Stimulated activated CD8-positive, alpha-beta memory T cell treated with anti-CD3 and anti-CD28 coated beads, Interleukin-7, amount 100 ng/mL, for 24 hours (primary cell): ENCODE results near the gene COL11A1.
"Not testable (repeated sequence)": the region's sequence is repeated elsewhere in the genome, so short reads cannot be mapped to it uniquely, and the experiment has no call there.

Experiments used
- DNase-seq: peaks from one replicate; pipeline ENCODE4 v3.0.0-alpha.2; 2020; ENCODE audit warnings: low read depth

Gene COL11A1

DNA sequence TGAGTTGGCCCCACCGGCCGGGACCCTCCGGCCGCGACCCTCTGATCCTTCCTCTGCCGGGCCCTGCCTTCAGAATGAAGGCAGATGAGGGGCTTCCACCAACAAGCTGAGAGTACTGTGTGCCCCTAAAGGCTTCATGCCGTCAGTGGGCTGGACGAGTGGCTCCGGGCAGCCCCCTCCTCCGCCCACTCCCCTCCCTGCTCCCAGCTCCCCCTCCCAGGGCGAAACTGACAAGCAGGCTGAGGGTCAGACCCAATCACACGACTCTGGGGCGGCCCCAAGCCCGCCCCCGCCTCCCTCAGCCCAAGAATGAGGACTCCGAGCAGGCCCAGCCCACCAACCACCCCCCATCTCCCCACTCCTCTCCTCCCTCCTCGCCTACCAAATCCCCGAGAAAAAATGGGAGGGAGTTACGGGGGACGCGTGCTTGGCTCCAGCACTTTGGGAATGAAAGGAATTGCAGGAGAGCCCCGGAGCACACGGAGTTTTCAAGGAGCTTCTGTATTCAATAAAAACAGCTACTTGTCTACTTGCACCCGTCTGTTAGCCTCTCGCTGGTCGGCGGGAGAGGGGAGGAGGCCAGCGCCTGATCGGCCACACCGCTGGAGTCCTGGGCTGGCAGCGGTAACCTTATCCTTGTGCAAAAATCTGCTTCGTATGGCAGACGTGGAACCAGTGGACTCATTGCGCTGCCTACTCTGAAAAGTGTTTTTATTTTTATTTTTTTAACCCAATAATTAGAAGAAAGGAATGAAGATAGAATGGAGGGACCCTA lies at the start of gene COL11A1:
Gene COL11A1, minus strand, starts transcription at position 147 of the 775 bp plus-strand sequence. CDS start 344 bp downstream, outside the sequence.
- DNase-seq = no peak

DNA sequence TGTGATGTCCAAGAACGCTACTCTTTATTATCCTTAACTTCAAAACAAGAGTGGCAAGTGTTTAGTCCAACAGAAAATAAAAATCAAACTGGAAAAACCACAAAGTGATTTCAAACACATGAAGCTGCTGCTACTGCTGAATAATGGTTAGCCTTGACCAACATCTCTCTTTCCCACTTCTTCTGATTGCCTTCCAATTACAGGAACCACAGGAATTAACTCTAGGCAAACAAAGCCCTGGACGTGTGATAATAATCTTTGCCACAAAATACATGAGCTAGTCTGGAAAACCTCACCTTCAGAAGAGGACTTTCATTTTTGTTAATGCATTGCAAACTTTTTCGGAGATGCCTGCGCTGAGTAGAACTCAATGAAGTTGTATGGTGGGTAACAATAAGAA lies 48.6 kb upstream of the COL11A1 start:
- DNase-seq = no peak

DNA sequence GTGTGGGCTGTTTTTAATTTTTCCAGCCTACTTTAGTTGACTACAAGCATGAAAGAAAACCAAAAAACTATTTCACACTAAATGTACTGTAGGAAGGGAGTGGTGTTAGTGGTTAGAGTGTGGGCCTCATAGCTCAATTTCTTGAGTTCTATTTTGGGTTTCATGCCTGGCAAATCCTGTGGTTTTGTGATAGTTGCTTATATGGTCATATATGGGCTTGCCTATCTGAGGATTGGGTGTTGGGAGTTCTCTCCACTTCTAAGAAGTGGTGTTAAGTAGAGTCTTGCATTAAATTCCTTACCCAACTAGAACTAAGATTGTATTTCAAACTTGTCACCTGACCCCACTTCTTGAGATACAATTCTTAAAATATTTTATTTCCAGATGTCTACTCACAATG lies 37.8 kb upstream of the COL11A1 start:
- no peak for DNase-seq

DNA sequence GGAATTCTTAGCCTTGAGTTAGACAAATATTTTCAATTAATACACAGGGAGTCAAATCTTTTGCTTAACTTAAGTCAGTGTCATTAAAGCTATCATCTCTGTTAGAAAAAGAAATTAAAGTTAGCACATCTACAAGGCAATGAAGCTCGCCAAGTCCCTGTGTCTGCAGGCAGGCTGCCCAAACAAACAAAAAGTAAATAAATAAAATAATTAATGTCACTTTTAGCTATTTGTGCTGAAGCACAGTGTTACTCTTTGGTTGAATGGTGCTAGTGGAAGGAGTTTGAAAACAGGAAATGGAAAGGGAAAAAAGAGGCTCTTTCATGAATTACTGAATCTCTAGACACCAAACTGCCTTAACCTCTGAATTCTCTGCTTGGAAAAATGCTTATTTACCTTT lies 37.1 kb upstream of the COL11A1 start:
- no peak for DNase-seq

DNA sequence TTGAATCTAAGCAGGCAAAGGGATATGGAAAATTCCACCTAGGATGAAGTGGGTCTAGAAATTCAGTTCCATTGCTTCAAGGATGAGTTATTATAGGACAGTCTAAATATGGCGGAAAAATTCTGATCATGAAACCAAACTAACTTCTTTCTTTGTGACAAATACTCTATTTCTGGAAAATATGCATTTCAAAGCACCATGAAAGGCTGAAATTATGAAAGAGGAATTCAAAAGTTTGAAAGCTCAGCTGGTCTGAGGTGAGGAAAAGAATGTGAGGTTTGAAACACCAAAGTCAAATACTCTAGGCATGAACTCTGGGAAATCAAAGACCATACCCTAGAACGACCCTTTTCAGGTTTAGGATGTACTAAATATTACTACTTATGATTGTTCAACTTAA lies 36.4 kb upstream of the COL11A1 start:
- DNase-seq = no peak

DNA sequence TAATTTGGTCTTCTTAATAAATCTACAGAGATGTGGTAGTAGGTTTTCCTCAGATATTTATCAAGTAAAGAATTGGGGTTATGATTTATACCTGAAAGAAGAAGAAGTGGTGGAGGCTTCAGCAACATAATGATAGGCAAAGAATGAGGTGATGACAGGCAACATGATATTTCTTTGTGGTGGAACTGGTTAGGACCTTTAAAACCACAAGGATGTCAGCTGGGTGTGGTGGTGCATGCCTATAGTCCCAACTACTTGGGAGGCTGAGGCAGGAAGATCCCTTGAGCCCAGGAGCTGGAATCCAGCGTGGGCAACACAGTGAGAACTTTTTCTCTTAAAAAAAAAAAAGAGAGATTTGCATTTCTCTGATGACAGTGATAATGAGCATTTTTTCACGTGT lies 34.1 kb upstream of the COL11A1 start:
- DNase-seq = no peak

DNA sequence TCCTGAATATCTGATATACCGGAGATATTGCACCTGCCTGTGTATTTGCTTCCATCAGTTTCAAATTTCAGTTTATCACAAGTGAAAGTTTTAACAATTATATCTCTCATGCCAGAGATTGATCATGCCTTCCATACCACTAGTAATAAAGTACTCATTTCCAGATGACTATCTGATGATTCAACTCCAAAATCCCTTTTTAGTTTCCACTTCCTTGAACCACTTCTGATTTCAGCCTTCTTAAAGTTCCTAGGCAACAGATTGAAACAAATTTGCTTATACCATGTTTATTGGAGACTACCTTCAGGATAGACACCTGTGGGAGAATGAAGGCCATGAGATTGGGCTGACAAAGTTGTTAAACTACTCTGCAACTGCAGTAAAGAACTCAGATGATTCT lies 21.5 kb upstream of the COL11A1 start:
- DNase-seq = no peak

DNA sequence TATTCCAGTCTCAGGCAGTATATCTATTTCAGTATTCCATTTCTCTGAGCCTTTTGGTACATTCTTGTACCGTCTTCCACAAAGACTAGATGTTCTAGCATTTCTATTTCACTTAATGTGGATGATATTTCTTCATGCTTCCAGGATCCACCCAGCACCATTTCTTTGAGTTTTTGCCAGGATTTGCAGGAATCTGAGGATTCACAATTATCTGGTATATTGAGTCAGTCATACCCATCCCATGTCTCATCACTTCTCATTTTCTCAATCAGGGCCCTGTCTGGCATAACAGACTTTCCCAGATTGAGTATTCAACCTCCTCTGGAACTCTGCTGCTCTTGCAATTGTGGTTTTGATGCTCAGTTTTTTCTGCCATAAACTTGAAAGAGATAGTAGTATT lies 20.9 kb upstream of the COL11A1 start:
- no peak for DNase-seq

DNA sequence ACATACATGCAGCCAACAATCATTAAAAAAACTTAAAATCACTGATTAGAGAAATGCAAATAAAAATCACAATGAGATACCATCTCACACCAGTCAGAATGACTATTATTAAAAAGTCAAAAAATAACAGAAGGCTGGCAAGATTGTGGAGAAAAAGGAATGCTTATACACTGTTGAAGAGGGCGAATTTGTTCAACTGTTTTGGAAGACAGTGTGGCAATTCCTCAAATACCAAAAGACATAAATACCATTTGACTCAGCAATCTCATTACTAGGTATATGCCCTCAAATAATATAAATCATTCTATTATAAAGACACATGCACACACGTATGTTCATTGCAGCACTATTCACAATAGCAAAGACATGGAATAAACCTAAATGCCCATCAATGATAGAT lies 19.9 kb upstream of the COL11A1 start:
- DNase-seq = not testable (repeated sequence)

DNA sequence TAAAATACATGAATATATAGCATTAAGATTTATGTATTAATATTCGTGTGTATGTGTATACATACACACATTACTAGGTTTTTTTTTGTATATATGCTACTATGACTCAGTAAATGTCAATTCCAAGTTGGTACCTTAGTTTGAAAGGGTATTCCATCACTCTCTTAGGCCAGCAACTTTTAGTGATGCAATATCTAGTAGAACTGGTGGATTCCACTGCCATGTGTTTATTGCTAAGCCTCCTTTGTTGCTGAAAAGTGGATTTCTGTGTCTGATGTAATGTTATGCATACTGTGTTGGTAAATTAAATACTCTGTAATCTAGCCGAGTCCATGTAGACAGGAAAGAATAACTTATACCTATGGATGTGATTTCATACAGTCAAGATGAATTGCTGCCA lies 16.9 kb upstream of the COL11A1 start:
- DNase-seq = no peak

DNA sequence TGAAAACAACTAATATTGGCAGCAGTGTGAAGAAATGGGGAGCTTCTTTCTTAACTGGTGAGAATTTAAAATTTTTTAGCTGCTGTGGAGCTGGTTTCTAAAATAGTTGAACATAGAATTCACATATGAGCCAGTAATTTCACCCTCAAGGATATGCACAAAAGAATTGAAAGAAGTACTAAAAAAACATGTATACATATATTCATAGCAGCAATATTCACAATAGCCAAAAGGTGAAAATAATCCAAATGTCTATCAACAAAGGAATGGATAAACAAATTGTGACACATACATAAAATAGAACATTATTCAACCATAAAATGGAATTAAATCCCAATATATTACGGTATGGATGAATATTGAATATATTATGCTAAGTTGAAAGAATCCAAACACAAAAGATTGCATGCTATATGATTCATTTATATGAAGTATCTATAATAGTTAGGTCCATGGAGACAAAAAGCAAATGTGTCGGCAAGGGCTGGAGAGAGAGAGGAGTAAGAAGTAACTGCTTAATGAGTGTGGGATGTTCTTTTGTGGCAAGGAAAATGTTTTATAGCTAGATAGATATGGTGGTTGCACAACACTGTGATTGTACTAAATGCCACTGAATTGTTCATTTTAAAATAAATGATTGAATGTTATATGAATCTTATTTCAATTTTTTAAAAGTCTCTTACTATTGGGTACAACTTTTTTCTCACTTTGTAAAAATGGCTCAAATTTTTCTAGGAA lies 14.8 kb upstream of the COL11A1 start:
- no peak for DNase-seq

DNA sequence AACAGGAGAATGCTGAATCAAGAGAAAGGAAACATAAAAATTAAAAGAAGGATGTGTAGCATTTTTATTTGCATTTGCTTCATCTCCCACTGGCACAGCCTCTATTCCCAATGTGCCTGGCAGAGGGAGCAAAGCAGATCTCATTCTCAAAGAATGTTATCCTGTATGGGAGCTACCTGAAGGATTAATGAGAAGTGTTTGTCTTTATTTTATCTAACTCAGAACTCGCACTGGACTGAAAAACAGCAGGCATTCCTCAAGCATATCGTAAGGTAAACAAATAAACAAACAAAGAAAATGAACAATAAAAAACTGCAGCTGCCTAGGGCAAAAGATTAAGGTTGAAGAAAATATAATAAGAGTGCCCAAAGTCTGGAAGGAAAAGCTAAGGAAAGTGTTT lies 12.7 kb upstream of the COL11A1 start:
- DNase-seq = no peak

DNA sequence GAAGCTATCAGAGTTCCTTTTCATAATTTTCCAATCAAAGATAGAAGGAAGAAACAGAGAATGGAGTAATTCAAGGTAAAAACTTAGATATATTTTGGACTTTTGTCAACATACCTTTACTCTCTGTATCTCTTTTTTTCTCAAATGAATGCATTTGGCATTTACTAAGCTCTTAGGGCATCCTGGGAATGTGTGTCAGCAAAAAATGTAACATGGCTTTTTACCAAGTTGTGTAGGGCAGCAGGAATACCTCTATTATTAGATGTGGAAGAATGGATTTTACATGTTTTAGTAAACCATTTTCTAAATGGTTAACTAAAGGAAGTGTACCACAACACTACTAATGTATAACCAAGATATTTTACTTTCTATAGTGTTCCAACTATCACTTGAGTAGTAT lies 4.2 kb upstream of the COL11A1 start:
- no peak for DNase-seq

DNA sequence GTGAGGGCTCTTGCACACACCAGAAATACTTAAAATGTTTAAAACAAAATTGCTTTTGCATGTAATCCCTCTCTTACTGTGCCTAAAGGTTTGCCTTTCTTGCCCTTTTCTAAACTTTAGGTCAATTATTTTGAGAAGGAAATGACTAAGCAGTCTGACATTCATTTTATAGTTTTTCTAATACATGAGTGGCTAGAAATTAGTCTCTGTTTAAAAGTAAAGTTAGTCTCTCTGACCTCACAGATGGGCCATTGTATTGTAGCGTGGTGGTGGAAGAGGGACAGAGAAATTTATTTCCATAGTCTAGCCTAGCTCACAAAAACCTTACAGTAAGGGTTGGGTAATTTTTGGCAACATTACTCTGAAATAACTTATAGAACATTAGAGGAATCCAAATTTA lies 3.6 kb upstream of the COL11A1 start:
- no peak for DNase-seq

DNA sequence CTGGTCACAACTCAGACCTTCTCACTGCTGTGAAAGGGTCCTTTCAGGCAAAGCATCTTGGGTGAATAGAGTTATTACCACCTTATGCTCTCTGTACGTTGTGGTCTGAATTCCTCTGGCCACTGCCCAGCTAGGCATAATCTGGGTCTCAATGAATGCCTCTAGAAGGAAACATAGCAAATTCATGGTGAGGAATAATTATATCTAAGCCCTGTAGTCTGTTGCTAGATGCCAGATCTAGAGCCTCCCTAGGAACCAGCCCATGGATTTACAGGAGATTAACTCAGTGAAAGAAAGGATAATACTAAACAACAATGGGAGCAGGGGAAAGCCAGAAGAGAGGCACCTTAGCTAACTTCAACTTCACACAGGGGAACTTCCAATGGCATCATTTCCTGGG lies 2.4 kb upstream of the COL11A1 start:
- no peak for DNase-seq

DNA sequence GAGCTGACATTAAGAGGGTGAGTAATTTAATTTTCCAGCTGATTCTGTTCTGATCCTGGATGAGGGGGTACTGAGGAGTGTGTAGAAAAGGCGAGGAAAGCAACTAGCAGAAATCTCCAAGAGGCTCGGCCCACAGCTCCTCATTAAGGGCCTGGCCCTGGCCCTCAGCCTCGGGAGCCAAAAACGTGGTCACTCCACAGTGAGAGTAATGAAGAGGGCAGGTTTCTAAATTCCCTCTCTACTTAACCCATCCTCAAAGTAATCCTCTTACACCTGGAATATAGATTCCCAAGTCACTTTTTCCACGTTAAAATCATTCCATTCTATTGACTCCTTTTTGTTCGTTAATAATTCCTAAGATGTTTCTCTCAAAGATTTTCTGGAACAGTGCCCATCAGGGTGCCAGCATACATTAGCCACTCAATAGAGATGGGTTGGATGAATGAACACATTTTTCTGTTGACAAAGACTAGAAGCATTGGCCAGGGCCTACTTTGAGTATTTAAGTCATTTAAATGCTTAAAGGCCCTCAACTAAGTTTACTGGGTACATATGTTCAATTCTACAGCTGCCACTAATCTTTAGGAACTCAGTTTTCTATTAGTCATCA lies 1.1 kb upstream of the COL11A1 start:
- DNase-seq = no peak

DNA sequence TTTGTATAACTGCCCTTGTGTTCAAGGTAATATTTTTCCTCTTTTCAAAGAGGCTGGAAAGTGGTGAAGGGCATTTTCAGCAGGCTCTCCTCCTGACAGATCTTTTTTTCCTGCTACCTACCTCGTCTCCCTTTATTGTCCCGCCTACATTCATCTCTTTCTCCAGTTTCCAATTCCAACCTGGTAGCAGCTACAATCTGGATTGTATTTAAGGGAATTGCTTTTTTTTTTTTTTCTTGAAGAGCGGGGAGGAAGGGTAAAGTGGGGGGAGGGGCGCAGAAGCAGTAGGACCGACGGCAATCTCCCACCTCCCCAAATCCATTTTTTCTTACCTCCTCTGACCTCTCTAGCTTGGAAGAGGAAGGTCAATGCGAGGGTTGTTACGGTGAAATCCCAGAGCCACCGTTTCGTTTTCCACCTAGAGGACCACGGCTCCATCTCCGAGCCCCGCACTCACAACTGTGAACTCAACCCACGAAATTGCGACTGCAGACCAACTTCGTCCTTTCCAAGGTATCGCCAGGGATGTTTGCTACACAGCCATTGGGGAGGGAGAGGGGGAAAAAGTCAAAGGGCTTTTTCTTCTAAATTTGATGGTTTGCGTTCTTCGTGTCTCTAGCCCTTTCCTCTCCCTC lies 464 bp downstream of the COL11A1 start:
- DNase-seq = no peak

DNA sequence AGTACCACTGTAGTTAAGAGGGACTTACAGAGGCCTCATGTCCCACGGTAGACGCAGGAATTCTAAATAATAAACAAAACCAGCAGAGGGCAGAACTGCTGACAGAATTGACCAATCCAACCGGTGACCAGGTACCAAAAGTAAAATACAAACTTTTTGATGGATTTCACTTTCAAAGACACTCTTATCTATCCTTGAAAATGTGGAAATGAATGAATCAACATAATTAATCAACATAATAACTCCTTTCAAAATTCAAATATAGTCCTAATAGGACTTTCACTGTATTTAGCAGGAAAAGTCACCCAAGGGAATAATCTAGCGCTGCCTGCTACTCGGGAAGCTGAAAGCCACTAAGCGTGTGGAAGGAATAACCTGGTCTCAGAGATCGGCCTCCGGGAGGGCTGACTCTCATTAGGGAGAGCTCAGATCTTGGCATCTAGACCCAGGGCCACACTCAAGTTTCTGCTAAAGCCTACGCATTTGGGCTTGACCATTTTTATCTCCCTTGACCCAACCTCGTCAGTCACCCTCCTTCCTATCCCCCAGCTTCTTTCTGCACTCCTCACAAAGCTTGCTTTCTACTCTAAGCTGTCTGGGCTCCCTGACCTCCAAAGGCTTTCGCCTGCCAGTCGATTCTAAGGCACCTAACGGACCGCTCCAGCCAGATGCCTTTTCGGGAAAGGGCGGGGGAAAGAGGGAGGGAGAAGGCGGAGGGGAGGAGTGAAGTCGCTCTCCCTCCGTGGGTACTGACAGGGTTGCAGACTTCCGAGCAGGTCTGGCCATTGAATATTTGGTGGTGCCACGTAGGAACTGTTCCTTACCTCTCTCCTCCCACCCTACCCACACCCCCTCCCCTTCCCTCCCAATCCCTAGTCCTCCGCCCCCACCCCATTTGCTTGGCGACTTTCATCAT lies 1.6 kb downstream of the COL11A1 start:
- no peak for DNase-seq

DNA sequence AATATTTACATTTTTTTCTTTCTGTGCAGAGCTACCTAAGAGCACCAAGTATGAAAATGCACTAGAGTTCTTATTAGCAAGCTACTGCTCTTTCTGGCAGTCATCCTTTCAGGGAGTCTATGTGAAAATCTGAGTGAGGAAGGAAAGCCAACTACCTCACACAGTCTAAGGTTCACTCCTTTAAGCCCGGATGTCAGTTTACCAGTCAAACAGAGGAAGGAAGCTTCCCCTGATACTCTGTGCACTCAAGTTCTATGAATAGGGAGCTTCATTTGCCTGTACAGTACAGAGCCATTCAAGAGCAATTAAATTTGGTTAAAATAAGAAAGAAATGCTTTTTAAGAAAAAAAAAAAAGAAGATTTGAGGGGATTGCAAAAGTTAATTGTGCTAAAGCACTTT lies 6.9 kb downstream of the COL11A1 start:
- no peak for DNase-seq

DNA sequence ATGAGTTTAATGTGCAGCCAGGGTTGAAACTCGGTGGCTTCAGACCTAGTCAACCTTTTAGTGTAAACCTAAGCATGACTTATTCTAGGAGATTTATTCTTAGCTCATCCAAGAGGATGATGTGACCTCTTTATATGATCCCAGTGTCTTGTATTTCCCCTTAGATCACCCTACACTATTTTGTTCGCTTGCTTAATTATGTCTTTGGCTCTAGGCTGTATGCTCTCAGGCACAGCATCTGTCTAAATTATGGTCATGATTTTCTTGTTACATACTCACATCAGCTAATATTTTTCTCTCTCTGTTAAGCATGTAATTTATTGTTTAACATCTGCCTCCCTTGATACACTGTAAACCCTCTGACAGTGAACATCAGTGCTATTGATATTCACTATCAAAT lies 19.1 kb downstream of the COL11A1 start:
- DNase-seq = no peak

DNA sequence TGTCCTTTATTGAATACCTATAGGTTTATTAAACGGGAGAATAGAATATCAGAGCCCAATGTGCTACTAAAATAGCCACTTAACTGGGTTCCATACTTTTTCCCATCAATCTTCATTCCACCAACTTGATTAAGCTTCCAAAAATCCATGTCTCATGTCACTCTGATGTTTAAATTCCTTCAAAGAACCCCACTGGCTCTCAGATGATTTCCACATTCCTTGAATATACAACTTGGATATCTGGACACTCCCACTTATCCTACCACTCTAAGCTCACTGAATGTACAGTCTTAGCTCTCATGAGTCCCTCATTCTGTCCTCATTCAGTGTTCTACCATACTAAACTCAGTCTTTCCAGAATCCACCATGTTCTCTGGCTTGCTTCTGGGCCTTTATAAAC lies 21.1 kb downstream of the COL11A1 start:
- no peak for DNase-seq

DNA sequence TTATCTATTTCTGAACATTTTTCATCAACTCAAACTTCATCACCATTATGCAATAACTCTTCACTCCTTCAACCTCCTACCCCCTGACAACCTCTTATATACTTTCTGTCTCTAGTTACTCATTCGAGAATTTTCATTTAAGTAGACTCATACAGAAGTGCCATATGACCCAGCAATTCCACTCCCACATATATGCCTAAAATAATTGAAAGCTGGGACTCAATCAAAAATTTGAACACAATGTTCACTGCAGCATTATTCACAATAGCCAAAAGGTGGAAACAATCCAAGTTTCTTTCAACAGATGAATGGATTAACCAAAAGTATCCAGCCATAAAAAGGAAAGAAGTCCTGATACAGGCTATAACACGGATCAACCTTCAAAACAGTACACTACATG lies 24.1 kb downstream of the COL11A1 start:
- no peak for DNase-seq
